Stomach (tissue), 9 donors: ENCODE measurements around the gene VN1R5. TPM values are rescaled to one million over a fixed set of nuclear protein-coding genes. Genes with fewer than 3 reads are reported as not detected.

ENCODE experiments used
- DNase-seq, 2 donors: peaks; one replicate each; pipeline versions ENCODE4 v3.0.0 to v3.0.0-alpha.2; 2013 to 2019
- H3K27ac ChIP-seq, 5 donors: fragments of 200-600 bp in 4 of 5; sonication (generic) in 4 of 5; one replicate each; pipeline ENCODE4 v1.5.1; 2013 to 2019; ENCODE audit warnings: mild to moderate bottlenecking in 1 of 5, moderate library complexity in 1 of 5
- H3K27me3 ChIP-seq, 3 donors: fragments of 200-600 bp; sonication (generic); one replicate each; pipeline ENCODE4 v1.5.1; 2017 to 2019; ENCODE audit warnings: mixed run types in 1 of 3
- H3K36me3 ChIP-seq, 4 donors: fragments of 200-600 bp; sonication (generic); 1 replicate in 3 of 4; 2 replicates in 1 of 4; pipeline ENCODE4 v1.5.1; 2016 to 2019
- H3K4me1 ChIP-seq, 4 donors: fragments of 200-600 bp; sonication (generic); one replicate each; pipeline ENCODE4 v1.5.1; 2016 to 2019
- H3K4me3 ChIP-seq, 4 donors: fragments of 200-600 bp; sonication (generic) in 3 of 4; one replicate each; pipeline ENCODE4 v1.5.1; 2016 to 2019; ENCODE audit warnings: mild to moderate bottlenecking in 1 of 4
- H3K9me3 ChIP-seq, 4 donors: fragments of 200-600 bp; sonication (generic); one replicate each; pipeline ENCODE4 v1.5.1; 2016 to 2019
- EP300 ChIP-seq: sonication (generic); formaldehyde crosslinking; IDR thresholded peaks from one replicate; pipeline ENCODE4 v1.6.1; 2017; ENCODE audit warnings: antibody characterized with exemption
- POLR2A ChIP-seq, 4 donors: fragments of 450-650 bp; IDR thresholded peaks; one replicate each; pipeline ENCODE4 v1.6.1; 2016; ENCODE audit warnings: antibody characterized with exemption in 4 of 4, control low read depth in 2 of 4, mild to moderate bottlenecking in 1 of 4, moderate library complexity in 1 of 4
- POLR2AphosphoS5 ChIP-seq, 3 donors: sonication (generic); formaldehyde crosslinking; IDR thresholded peaks; one replicate each; pipeline ENCODE4 v1.6.1; 2016; ENCODE audit warnings: antibody characterized with exemption in 3 of 3
- WGBS, 5 donors: extraction: QIAGEN DNeasy Blood & Tissue Kit in 3 of 5; methylation state at CpG; one replicate each; pipeline versions ENCODE4 v1.1.5 to v1.1.7; 2013 to 2018; 5-methylcytosine and 5-hydroxymethylcytosine counted together
- intact Hi-C: fragments of 100-400 bp; cut with DNase I; formaldehyde crosslinking; loops from one replicate; pipeline ENCODE4 v1.15.1; 2023; ENCODE audit warnings: low total_unique reads
- polyA plus RNA-seq, 3 donors: library from polyadenylated mRNA; stranded (reverse); fragments of 200-250 nt; gene quantifications; one replicate each; pipeline ENCODE4 v1.2.3, GENCODE V29; 2013
- total RNA-seq, 5 donors: library from RNA; depleted of rRNA; stranded (reverse); fragments of >200 nt; gene quantifications; one replicate each; pipeline versions ENCODE4 v1.1.0 to v1.2.3, GENCODE V29; 2014 to 2016
- TF ChIP-seq, protein P1 (sequence below), 7 experiments: fragments of 450-650 bp in 4 of 7; fragments of 200-600 bp in 3 of 7; sonication (generic) in 3 of 7; IDR thresholded peaks; one replicate each; pipeline ENCODE4 v1.5.1; 2016 to 2019; ENCODE audit warnings: antibody characterized with exemption in 7 of 7, control low read depth in 2 of 7, mild to moderate bottlenecking in 1 of 7
- donor health status: healthy with polysubstance abuse.
- donor health status: Bipolar disorder and iron deficiency.
- donor health status: healthy.

VN1R5 gene
- total and polyA plus RNA-seq, 8 donors, result not detected

DNA sequence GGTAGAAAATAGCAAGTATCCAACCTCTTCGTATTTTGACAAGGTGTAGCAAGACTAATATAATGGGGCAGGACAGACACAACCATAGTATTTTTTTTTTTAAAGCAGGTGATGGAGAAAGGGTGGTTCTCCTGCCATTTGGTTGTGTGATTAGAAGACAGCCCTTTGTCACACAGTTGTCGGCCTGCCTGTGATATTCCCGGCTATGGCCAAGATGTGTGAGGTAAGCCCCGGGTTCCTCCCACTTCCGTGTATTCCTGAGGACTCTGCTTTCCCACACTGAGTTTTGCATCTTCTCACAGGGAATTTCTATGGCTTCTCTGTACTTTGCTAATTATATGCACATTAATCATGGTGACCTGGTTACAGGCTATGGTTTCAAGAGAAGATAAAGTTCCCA lies 39.9 kb downstream of the VN1R5 start:
- H3K36me3 ChIP-seq, result peaks cover 10 to 22% (median 19%) of the 10 kb centered on the region in 4 donors
- 64 to 70% (median 67%) methylated on average over 5 of the region's 5 CpGs for WGBS, 5 donors
- no peak overlapping the region for H3K27ac ChIP-seq
- TF ChIP-seq POLR2AphosphoS5 (IDR thresholded peaks at IDR 0.05), result no peak
- TF ChIP-seq, protein P1, sequence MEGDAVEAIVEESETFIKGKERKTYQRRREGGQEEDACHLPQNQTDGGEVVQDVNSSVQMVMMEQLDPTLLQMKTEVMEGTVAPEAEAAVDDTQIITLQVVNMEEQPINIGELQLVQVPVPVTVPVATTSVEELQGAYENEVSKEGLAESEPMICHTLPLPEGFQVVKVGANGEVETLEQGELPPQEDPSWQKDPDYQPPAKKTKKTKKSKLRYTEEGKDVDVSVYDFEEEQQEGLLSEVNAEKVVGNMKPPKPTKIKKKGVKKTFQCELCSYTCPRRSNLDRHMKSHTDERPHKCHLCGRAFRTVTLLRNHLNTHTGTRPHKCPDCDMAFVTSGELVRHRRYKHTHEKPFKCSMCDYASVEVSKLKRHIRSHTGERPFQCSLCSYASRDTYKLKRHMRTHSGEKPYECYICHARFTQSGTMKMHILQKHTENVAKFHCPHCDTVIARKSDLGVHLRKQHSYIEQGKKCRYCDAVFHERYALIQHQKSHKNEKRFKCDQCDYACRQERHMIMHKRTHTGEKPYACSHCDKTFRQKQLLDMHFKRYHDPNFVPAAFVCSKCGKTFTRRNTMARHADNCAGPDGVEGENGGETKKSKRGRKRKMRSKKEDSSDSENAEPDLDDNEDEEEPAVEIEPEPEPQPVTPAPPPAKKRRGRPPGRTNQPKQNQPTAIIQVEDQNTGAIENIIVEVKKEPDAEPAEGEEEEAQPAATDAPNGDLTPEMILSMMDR (IDR thresholded peaks at IDR 0.05), result no peak
- TF ChIP-seq POLR2A (IDR thresholded peaks at IDR 0.05), result no peak
- TF ChIP-seq EP300, result no peak
- no peaks in the 10 kb centered on the region for H3K4me1 ChIP-seq
- H3K4me3 ChIP-seq, result no peak overlapping the region
- no peak for DNase-seq
- no peaks in the 10 kb centered on the region for H3K9me3 ChIP-seq
- no peaks in the 10 kb centered on the region for H3K27me3 ChIP-seq
- intact Hi-C loops, result no loop called here

DNA sequence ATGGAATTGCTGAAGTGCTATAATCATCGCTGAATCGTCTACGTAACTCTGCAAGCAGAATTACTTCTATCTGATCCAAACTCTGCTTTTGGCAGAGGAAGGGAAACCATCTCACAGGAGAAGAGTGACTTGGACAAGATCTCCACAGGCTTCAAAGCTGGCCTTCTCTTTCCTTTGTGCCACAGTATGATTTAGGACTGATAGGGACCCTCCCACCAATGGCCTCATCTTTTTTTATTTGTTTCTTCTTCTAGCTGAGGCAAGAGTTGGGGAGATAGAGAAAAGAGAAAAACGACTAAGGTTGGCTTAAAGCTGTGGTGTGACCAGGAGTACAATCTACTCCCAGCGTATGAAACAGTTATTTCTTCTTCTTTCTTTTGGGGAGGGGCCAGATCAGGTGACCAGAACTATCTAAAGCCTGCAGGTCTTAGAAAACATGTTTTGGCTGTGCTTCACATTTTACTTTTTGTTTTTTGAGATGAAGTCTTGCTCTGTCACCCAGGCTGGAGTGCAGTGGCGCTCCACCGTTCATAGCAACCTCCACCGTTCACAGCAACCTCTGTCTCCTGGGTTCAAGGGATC lies 40.8 kb downstream of the VN1R5 start:
- H3K4me1 ChIP-seq, result no peaks in the 10 kb centered on the region
- H3K27me3 ChIP-seq, result no peaks in the 10 kb centered on the region
- no peak for TF ChIP-seq EP300
- TF ChIP-seq POLR2A (IDR thresholded peaks at IDR 0.05), result no peak
- TF ChIP-seq POLR2AphosphoS5 (IDR thresholded peaks at IDR 0.05), result no peak
- TF ChIP-seq, protein P1 (IDR thresholded peaks at IDR 0.05), result no peak
- no peaks in the 10 kb centered on the region for H3K9me3 ChIP-seq
- H3K36me3 ChIP-seq, result peaks cover 18 to 32% (median 28%) of the 10 kb centered on the region in 4 donors
- 88 to 94% (median 92%) methylated on average over 8 of the region's 8 CpGs for WGBS, 5 donors
- no peak overlapping the region for H3K27ac ChIP-seq
- intact Hi-C loops, result no loop called here
- DNase-seq, result no peak
- H3K4me3 ChIP-seq, result no peak overlapping the region

DNA sequence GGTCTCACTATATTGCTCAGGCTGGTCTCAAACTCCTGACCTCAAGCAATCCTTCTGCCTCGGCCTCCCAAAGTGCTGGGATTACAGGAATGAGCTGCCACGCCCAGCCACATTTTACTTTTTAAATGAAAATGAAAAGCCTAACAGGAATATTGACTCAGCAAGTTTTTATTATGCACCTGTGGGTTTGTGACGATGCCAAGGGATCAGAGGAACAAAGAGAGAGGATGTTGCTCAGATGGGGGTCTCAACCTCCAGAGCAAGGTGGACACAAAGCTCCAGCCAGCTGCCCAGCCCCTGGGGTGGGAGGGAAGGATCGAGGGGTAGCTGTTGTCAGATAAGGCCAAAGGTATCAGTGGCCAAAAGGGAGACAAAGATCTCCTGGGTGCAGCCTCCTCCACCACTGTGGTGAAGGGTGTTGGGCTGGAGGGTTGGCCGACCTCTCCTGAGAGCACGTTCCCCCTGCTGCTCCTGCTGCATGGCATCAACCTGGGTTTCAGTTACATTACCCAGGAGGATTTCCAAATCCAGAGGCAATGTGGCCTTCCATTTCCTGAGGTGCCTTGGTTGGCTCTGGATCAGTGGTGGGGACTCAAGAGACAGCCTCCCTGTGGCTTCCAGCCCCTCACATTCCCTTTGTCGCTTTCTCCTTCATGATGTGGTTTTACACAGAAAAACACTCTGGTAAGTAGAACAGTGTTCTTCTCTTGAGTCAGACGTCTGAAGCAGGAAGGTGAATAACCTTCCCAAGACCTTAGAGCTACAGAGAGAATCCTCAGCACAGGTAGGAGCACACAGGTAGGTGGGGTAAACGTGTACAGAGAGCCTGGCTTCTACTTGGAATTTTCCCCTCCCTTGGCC lies 41.6 kb downstream of the VN1R5 start:
- no peak overlapping the region for H3K4me3 ChIP-seq
- H3K9me3 ChIP-seq, result no peaks in the 10 kb centered on the region
- H3K4me1 ChIP-seq, result no peaks in the 10 kb centered on the region
- no peak for DNase-seq
- 73 to 83% (median 76%) methylated on average over 7 to 9 of the region's 9 CpGs for WGBS, 5 donors
- H3K27me3 ChIP-seq, result no peaks in the 10 kb centered on the region
- H3K36me3 ChIP-seq, result peaks cover 18 to 40% (median 36%) of the 10 kb centered on the region in 4 donors
- TF ChIP-seq POLR2AphosphoS5 (IDR thresholded peaks at IDR 0.05), result no peak
- TF ChIP-seq EP300, result no peak
- no peak for TF ChIP-seq POLR2A (IDR thresholded peaks at IDR 0.05)
- TF ChIP-seq, protein P1 (IDR thresholded peaks at IDR 0.05), result no peak
- H3K27ac ChIP-seq, result no peak overlapping the region
- intact Hi-C loops, result no loop called here

GRCh38 chr1:247298124-247298481 lies 42.2 kb downstream of the VN1R5 start:
- Histone ChIP-seq H3K36me3 (peaks cover 18 to 46% (median 42%) of the 10 kb centered on the region in 4 donors), H3K27me3 (no peaks in the 10 kb centered on the region), H3K4me1 (no peaks in the 10 kb centered on the region), H3K4me3 (no peak overlapping the region), H3K9me3 (no peaks in the 10 kb centered on the region), H3K27ac (no peak overlapping the region)
- no peak for DNase-seq
- intact Hi-C loops, result no loop called here
- TF ChIP-seq, protein P1 (IDR thresholded peaks at IDR 0.05), result no peak
- WGBS, 5 donors, result 63 to 74% (median 72%) methylated on average over 6 of the region's 6 CpGs
